Measurements from ENCODE around the gene HS6ST2. TPM values are rescaled to one million over a fixed set of nuclear protein-coding genes. Genes with fewer than 3 reads are reported as not detected.

Gene HS6ST2
- total and polyA plus RNA-seq, 10 of the 15 experiments (the other 5 are each of a cell fraction or from before 2014, with no cell fraction given), result not detected

DNA sequence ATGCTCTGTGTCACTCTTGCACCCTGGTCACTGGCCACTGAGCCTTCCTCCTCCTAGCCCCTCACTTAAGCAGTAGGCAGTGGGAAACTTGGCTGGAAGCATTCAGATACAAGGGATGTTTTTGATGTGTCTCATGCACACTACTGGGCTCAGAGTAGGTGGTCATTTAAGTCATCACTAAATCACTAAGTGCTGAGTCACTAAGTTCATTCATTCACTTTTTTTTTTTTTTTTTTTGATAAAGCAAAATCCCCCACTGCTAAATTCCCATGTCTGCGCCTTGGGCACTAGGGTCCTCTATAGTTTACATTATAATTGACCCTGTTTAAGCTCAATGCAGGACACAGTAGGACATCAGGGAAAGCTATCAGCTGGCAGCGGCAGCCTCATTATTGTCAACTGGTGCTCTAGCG, 287.2 kb downstream of the HS6ST2 start:
- Histone ChIP-seq H3K4me3 (no peak overlapping the region), H3K79me2 (ENCODE audit: control insufficient read depth, insufficient read depth, low read length) (no peaks in the 10 kb centered on the region), H3K36me3 (ENCODE audit: control insufficient read depth in 2 of 2, insufficient read depth in 2 of 2, low read length in 1 of 2) (no peaks in the 10 kb centered on the region), H4K20me1 (ENCODE audit: control insufficient read depth, insufficient read depth) (no peaks in the 10 kb centered on the region), H2AFZ (ENCODE audit: control insufficient read depth, low read depth, low read length) (no peak overlapping the region), H3K9ac (ENCODE audit: control insufficient read depth, insufficient read depth, low read length) (no peak overlapping the region), H3K27ac (ENCODE audit: control insufficient read depth, insufficient read depth) (no peak overlapping the region), H3K4me1 (ENCODE audit: control insufficient read depth, insufficient read depth, low read length) (no peaks in the 10 kb centered on the region), H3K27me3 (replicated peaks in 1 of 2; ENCODE audit: control insufficient read depth in 2 of 2, insufficient read depth in 2 of 2, low read length in 1 of 2) (no peaks in the 10 kb centered on the region; a peak in 2 of 4 replicates), H3K4me2 (ENCODE audit: control insufficient read depth, insufficient read depth) (no peak overlapping the region), H3K9me3 (replicated peaks; ENCODE audit: control insufficient read depth, insufficient read depth, low read length) (no peaks in the 10 kb centered on the region)
- POLR2A ChIA-PET, result no interaction called here
- WGBS (ENCODE audit: insufficient coverage, insufficient replicate concordance, low lambda C conversion rate, missing lambda C conversion rate), result 30% methylated on average over 3 of the region's 3 CpGs
- SMC1A ChIA-PET (ENCODE audit: uncharacterized antibody, unreplicated experiment), result no interaction called here
- intact Hi-C loops (cut with micrococcal nuclease; ENCODE audit: unreplicated experiment), result no loop called here
- CTCF ChIA-PET, result interaction anchor here (1.0 kb wide), 1 partner anchor 13 kb away, joined by 3 read pairs; no protein-coding TSS in a partner anchor
- ATAC-seq (no peak), FAIRE-seq (no peak), DNase-seq (ENCODE audit: low read depth, low spot score) (no peak)
- RAD21 ChIA-PET (ENCODE audit: unreplicated experiment), result no interaction called here
- no TSS peak for BruUV-seq (replicated peaks)
- in situ Hi-C loops (cut with MboI), result no loop called here
- no peak for TF ChIP-seq SMAD5 (IDR thresholded peaks at IDR 0.05; ENCODE audit: low read depth)
- TF ChIP-seq DPF2 (IDR thresholded peaks at IDR 0.05), result no peak
- no peak for TF ChIP-seq KDM1A (IDR thresholded peaks at IDR 0.05; ENCODE audit: borderline replicate concordance)
- no peak for TF ChIP-seq ZBED1 (IDR thresholded peaks at IDR 0.05; ENCODE audit: borderline replicate concordance)
- no peak for TF ChIP-seq POU2F2 (IDR thresholded peaks at IDR 0.05; ENCODE audit: borderline replicate concordance, low read depth, low read length)
- no peak for TF ChIP-seq CHD1 (IDR thresholded peaks at IDR 0.05; ENCODE audit: low read depth, low read length)
- TF ChIP-seq, protein P1, sequence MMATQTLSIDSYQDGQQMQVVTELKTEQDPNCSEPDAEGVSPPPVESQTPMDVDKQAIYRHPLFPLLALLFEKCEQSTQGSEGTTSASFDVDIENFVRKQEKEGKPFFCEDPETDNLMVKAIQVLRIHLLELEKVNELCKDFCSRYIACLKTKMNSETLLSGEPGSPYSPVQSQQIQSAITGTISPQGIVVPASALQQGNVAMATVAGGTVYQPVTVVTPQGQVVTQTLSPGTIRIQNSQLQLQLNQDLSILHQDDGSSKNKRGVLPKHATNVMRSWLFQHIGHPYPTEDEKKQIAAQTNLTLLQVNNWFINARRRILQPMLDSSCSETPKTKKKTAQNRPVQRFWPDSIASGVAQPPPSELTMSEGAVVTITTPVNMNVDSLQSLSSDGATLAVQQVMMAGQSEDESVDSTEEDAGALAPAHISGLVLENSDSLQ (IDR thresholded peaks at IDR 0.05), result no peak
- no peak for TF ChIP-seq IRF5 (IDR thresholded peaks at IDR 0.05; ENCODE audit: borderline replicate concordance)
- no peak for TF ChIP-seq MTA2 (IDR thresholded peaks at IDR 0.05; ENCODE audit: low read depth)
- TF ChIP-seq, protein P2, sequence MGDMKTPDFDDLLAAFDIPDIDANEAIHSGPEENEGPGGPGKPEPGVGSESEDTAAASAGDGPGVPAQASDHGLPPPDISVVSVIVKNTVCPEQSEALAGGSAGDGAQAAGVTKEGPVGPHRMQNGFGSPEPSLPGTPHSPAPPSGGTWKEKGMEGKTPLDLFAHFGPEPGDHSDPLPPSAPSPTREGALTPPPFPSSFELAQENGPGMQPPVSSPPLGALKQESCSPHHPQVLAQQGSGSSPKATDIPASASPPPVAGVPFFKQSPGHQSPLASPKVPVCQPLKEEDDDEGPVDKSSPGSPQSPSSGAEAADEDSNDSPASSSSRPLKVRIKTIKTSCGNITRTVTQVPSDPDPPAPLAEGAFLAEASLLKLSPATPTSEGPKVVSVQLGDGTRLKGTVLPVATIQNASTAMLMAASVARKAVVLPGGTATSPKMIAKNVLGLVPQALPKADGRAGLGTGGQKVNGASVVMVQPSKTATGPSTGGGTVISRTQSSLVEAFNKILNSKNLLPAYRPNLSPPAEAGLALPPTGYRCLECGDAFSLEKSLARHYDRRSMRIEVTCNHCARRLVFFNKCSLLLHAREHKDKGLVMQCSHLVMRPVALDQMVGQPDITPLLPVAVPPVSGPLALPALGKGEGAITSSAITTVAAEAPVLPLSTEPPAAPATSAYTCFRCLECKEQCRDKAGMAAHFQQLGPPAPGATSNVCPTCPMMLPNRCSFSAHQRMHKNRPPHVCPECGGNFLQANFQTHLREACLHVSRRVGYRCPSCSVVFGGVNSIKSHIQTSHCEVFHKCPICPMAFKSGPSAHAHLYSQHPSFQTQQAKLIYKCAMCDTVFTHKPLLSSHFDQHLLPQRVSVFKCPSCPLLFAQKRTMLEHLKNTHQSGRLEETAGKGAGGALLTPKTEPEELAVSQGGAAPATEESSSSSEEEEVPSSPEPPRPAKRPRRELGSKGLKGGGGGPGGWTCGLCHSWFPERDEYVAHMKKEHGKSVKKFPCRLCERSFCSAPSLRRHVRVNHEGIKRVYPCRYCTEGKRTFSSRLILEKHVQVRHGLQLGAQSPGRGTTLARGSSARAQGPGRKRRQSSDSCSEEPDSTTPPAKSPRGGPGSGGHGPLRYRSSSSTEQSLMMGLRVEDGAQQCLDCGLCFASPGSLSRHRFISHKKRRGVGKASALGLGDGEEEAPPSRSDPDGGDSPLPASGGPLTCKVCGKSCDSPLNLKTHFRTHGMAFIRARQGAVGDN (IDR thresholded peaks at IDR 0.05), result no peak
- TF ChIP-seq MAX (IDR thresholded peaks at IDR 0.05; ENCODE audit: low read depth, low read length), result no peak
- no peak for TF ChIP-seq YBX1 (IDR thresholded peaks at IDR 0.05)
- TF ChIP-seq MEF2B (IDR thresholded peaks at IDR 0.05; ENCODE audit: partially characterized antibody, poor library complexity, severe bottlenecking), result no peak
- TF ChIP-seq E4F1 (IDR thresholded peaks at IDR 0.05; ENCODE audit: borderline replicate concordance, partially characterized antibody), result no peak
- no peak for TF ChIP-seq IKZF1 (conservative IDR thresholded peaks at IDR 0.05)

All from GM12878 (cell line).